HG03442 (cell line): ENCODE data around the gene ANXA5.

Experiments used
- ATAC-seq: cut with Tn5 transposase; IDR thresholded peaks from one replicate; pipeline ENCODE4 v1.9.1; 2021; ENCODE audit warnings: mild to moderate bottlenecking, moderate library complexity; ENCODE audit not compliant: unreplicated experiment

Gene ANXA5

GRCh38 chr4:121712001-121712651, 15.3 kb upstream of the ANXA5 start:
- ATAC-seq: no peak

- peak; percentile 91 for ATAC-seq
Measured at GRCh38 chr4:121711263-121712000, 14.7 kb upstream of the ANXA5 start.

GRCh38 chr4:121709766-121710405, 13.1 kb upstream of the ANXA5 start:
- ATAC-seq: peak; percentile 27

- ATAC-seq: no peak
Measured at GRCh38 chr4:121707344-121707743, 10.6 kb upstream of the ANXA5 start.

GRCh38 chr4:121706595-121707021, 9.8 kb upstream of the ANXA5 start:
- ATAC-seq: peak; percentile 66

- ATAC-seq: no peak
Measured at GRCh38 chr4:121705521-121705920, 8.7 kb upstream of the ANXA5 start.

GRCh38 chr4:121702136-121702535, 5.4 kb upstream of the ANXA5 start:
- ATAC-seq: no peak

GRCh38 chr4:121701263-121701662, 4.5 kb upstream of the ANXA5 start:
- no peak for ATAC-seq

- ATAC-seq: no peak
Measured at GRCh38 chr4:121698236-121698671, 1.5 kb upstream of the ANXA5 start.

- ATAC-seq: peak; percentile 27
Measured at GRCh38 chr4:121697564-121697963, 784 bp upstream of the ANXA5 start.

GRCh38 chr4:121696170-121696580, 605 bp downstream of the ANXA5 start:
- ATAC-seq: no peak

GRCh38 chr4:121693886-121694285, 2.9 kb downstream of the ANXA5 start:
- no peak for ATAC-seq

GRCh38 chr4:121693450-121693849, 3.3 kb downstream of the ANXA5 start:
- ATAC-seq: no peak

- no peak for ATAC-seq
Measured at GRCh38 chr4:121692261-121692660, 4.5 kb downstream of the ANXA5 start.

GRCh38 chr4:121690001-121690400, 6.8 kb downstream of the ANXA5 start:
- peak; percentile 63 for ATAC-seq

GRCh38 chr4:121688701-121689100, 8.1 kb downstream of the ANXA5 start:
- no peak for ATAC-seq

- no peak for ATAC-seq
Measured at GRCh38 chr4:121688261-121688660, 8.5 kb downstream of the ANXA5 start.

GRCh38 chr4:121686255-121686654, 10.5 kb downstream of the ANXA5 start:
- no peak for ATAC-seq

- no peak for ATAC-seq
Measured at GRCh38 chr4:121685257-121685656, 11.5 kb downstream of the ANXA5 start.

GRCh38 chr4:121684561-121684960, 12.2 kb downstream of the ANXA5 start:
- ATAC-seq: no peak

GRCh38 chr4:121684016-121684415, 12.8 kb downstream of the ANXA5 start:
- ATAC-seq: no peak

GRCh38 chr4:121680571-121680970, 16.2 kb downstream of the ANXA5 start:
- no peak for ATAC-seq
